ENCODE results near the gene ZBTB20. TPM values are rescaled to one million over a fixed set of nuclear protein-coding genes. Genes with fewer than 3 reads are reported as not detected.

Gene ZBTB20
- total and polyA plus RNA-seq, 2 donors from 2014 or later = 0.99 to 142 TPM

DNA sequence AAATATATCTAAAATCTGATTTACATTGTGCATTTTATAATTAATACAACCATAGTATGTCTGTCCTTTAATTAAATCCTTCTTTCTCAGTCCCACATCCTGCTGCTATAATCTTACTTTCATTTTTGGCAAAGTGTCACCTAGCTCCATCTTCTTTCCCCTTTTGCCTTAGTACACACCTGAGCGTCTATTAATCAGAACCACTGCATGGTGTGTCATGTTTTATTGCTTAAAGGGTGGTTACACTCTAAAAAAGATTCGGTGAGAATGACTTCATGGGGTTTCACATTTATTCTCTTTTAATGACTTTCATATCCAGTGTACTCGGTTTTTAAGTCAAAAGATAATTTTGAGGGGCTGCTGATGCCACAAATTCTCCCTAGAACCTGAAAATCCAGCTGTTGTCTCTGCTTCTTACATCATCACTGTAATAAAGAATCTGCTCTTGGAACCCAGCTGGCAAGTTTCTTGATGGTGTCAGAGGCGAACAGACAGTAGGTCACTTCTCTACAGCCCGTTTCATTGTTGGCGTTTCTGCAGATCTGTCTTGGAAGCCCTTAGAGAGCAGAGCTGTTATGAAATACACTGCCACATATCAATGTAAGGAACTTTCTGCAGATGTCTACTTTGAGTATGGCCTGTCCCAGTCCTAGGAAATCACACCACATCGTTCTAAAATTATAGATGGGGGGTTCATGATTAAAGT is 753.6 kb downstream of the ZBTB20 start:
- no peak overlapping the region for H3K4me3 ChIP-seq (ENCODE audit: low read length in 3 of 3)
- no peak overlapping the region for H3K9ac ChIP-seq (ENCODE audit: low read length in 3 of 3)
- H3K36me3 ChIP-seq (ENCODE audit: control insufficient read depth in 2 of 3, insufficient read depth in 3 of 3, low read length in 3 of 3) = peaks cover 0 to 5% (median 3%) of the 10 kb centered on the region in 3 donors
- FAIRE-seq (no peak), DNase-seq (no peak)
- H3K27ac ChIP-seq (ENCODE audit: low read depth in 2 of 2, low read length in 2 of 2) = no peak overlapping the region
- H3K27me3 ChIP-seq (ENCODE audit: control insufficient read depth, insufficient read depth, low read length) = no peaks in the 10 kb centered on the region
- TF ChIP-seq, protein P1, sequence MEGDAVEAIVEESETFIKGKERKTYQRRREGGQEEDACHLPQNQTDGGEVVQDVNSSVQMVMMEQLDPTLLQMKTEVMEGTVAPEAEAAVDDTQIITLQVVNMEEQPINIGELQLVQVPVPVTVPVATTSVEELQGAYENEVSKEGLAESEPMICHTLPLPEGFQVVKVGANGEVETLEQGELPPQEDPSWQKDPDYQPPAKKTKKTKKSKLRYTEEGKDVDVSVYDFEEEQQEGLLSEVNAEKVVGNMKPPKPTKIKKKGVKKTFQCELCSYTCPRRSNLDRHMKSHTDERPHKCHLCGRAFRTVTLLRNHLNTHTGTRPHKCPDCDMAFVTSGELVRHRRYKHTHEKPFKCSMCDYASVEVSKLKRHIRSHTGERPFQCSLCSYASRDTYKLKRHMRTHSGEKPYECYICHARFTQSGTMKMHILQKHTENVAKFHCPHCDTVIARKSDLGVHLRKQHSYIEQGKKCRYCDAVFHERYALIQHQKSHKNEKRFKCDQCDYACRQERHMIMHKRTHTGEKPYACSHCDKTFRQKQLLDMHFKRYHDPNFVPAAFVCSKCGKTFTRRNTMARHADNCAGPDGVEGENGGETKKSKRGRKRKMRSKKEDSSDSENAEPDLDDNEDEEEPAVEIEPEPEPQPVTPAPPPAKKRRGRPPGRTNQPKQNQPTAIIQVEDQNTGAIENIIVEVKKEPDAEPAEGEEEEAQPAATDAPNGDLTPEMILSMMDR (IDR thresholded peaks at IDR 0.05; ENCODE audit: borderline replicate concordance, extremely low read depth, insufficient read depth) = no peak
- no peaks in the 10 kb centered on the region for H3K9me3 ChIP-seq (ENCODE audit: control insufficient read depth in 2 of 3, insufficient read depth in 1 of 3, low read length in 3 of 3)
- intact Hi-C loops (cut with DNase I) = no loop called here
- no peaks in the 10 kb centered on the region for H3K4me1 ChIP-seq (ENCODE audit: control insufficient read depth in 2 of 3, insufficient read depth in 2 of 3, low read depth in 1 of 3, low read length in 3 of 3)

DNA sequence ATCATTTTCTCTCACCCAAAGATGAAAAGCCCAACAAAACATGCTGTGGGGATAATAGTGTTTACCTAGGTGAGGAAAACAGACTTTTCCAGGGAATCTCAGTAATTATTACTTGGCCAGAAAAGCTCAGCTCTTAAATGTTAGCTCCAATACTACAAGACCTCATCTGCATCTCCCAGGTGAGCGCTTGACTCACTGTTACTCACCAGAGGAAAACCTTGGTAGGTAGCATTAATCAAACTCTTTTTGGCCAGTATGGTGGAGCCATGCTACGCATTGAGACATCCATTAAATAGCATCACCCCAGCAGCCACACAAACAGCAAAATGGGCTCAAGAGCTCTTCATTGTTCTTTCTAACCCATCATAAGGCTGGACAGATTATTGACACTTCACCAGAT is 754.3 kb downstream of the ZBTB20 start:
- DNase-seq (no peak), FAIRE-seq (no peak)
- no peak overlapping the region for H3K27ac ChIP-seq (ENCODE audit: low read depth in 2 of 2, low read length in 2 of 2)
- no peaks in the 10 kb centered on the region for H3K27me3 ChIP-seq (ENCODE audit: control insufficient read depth, insufficient read depth, low read length)
- TF ChIP-seq, protein P1 (IDR thresholded peaks at IDR 0.05; ENCODE audit: borderline replicate concordance, extremely low read depth, insufficient read depth) = no peak
- no peak overlapping the region for H3K9ac ChIP-seq (ENCODE audit: low read length in 3 of 3)
- intact Hi-C loops (cut with DNase I) = no loop called here
- H3K9me3 ChIP-seq (ENCODE audit: control insufficient read depth in 2 of 3, insufficient read depth in 1 of 3, low read length in 3 of 3) = no peaks in the 10 kb centered on the region
- H3K4me3 ChIP-seq (ENCODE audit: low read length in 3 of 3) = no peak overlapping the region
- no peaks in the 10 kb centered on the region for H3K4me1 ChIP-seq (ENCODE audit: control insufficient read depth in 2 of 3, insufficient read depth in 2 of 3, low read depth in 1 of 3, low read length in 3 of 3)
- peaks cover 0 to 11% (median 6%) of the 10 kb centered on the region in 3 donors for H3K36me3 ChIP-seq (ENCODE audit: control insufficient read depth in 2 of 3, insufficient read depth in 3 of 3, low read length in 3 of 3)

- Histone ChIP-seq H3K4me3 (ENCODE audit: low read length in 3 of 3) (no peak overlapping the region), H3K9me3 (ENCODE audit: control insufficient read depth in 2 of 3, insufficient read depth in 1 of 3, low read length in 3 of 3) (no peaks in the 10 kb centered on the region), H3K27ac (ENCODE audit: low read depth in 2 of 2, low read length in 2 of 2) (no peak overlapping the region), H3K4me1 (ENCODE audit: control insufficient read depth in 2 of 3, insufficient read depth in 2 of 3, low read depth in 1 of 3, low read length in 3 of 3) (peaks cover 0 to 5% (median 0%) of the 10 kb centered on the region in 3 donors), H3K9ac (ENCODE audit: low read length in 3 of 3) (no peak overlapping the region), H3K36me3 (ENCODE audit: control insufficient read depth in 2 of 3, insufficient read depth in 3 of 3, low read length in 3 of 3) (peaks cover 0 to 15% (median 10%) of the 10 kb centered on the region in 3 donors), H3K27me3 (ENCODE audit: control insufficient read depth, insufficient read depth, low read length) (no peaks in the 10 kb centered on the region)
- FAIRE-seq = no peak
- no peak for DNase-seq
- TF ChIP-seq, protein P1 (IDR thresholded peaks at IDR 0.05; ENCODE audit: borderline replicate concordance, extremely low read depth, insufficient read depth) = no peak
- intact Hi-C loops (cut with DNase I) = no loop called here
Observed at GRCh38 chr3:114389156-114389555, 757.9 kb downstream of the ZBTB20 start.

Measured in kidney (tissue), 14 donors.